IPS DF 4.7 (cell line): ENCODE data around the gene LMX1B.

Experiments used
- DNase-seq: peaks from one replicate; pipeline ENCODE4 v3.0.0-alpha.2; 2013; ENCODE audit warnings: low spot score; ENCODE audit errors: extremely low read depth

Gene LMX1B

GRCh38 chr9:126676685-126677143 lies 63.0 kb downstream of the LMX1B start:
- peak; percentile 81 for DNase-seq

GRCh38 chr9:126677188-126678084 lies 63.7 kb downstream of the LMX1B start:
- DNase-seq: no peak

- no peak for DNase-seq
These were observed 65.3 kb downstream of the LMX1B start for GRCh38 chr9:126678989-126679388.

- DNase-seq: no peak
These were observed 67.6 kb downstream of the LMX1B start for GRCh38 chr9:126681336-126681735.

- DNase-seq: no peak
These were observed 68.5 kb downstream of the LMX1B start for GRCh38 chr9:126682113-126682810.

- no peak for DNase-seq
These were observed 69.4 kb downstream of the LMX1B start for GRCh38 chr9:126682928-126683697.

- no peak for DNase-seq
These were observed 69.9 kb downstream of the LMX1B start for GRCh38 chr9:126683698-126684044.

- no peak for DNase-seq
These were observed 70.6 kb downstream of the LMX1B start for GRCh38 chr9:126684345-126684744.

GRCh38 chr9:126684965-126685465 lies 71.3 kb downstream of the LMX1B start:
- DNase-seq: no peak

GRCh38 chr9:126687930-126688461 lies 74.3 kb downstream of the LMX1B start:
- DNase-seq: no peak

- no peak for DNase-seq
These were observed 74.9 kb downstream of the LMX1B start for GRCh38 chr9:126688617-126689016.

GRCh38 chr9:126689027-126689825 lies 75.5 kb downstream of the LMX1B start:
- no peak for DNase-seq

GRCh38 chr9:126690431-126691051 lies 76.8 kb downstream of the LMX1B start:
- no peak for DNase-seq

- no peak for DNase-seq
These were observed 78.5 kb downstream of the LMX1B start for GRCh38 chr9:126692041-126692758.

- DNase-seq: no peak
These were observed 79.2 kb downstream of the LMX1B start for GRCh38 chr9:126692759-126693427.

GRCh38 chr9:126693428-126693944 lies 79.8 kb downstream of the LMX1B start:
- no peak for DNase-seq

GRCh38 chr9:126694206-126695081 lies 80.7 kb downstream of the LMX1B start:
- DNase-seq: no peak

- no peak for DNase-seq
These were observed 81.5 kb downstream of the LMX1B start for GRCh38 chr9:126695186-126695585.
